HG02798 (cell line): Measurements from ENCODE around the gene NFIX.

Experiments
- ATAC-seq: cut with Tn5 transposase; IDR thresholded peaks from one replicate; pipeline ENCODE4 v1.9.1; 2021; ENCODE audit warnings: mild to moderate bottlenecking; ENCODE audit not compliant: unreplicated experiment, poor library complexity

NFIX gene

DNA sequence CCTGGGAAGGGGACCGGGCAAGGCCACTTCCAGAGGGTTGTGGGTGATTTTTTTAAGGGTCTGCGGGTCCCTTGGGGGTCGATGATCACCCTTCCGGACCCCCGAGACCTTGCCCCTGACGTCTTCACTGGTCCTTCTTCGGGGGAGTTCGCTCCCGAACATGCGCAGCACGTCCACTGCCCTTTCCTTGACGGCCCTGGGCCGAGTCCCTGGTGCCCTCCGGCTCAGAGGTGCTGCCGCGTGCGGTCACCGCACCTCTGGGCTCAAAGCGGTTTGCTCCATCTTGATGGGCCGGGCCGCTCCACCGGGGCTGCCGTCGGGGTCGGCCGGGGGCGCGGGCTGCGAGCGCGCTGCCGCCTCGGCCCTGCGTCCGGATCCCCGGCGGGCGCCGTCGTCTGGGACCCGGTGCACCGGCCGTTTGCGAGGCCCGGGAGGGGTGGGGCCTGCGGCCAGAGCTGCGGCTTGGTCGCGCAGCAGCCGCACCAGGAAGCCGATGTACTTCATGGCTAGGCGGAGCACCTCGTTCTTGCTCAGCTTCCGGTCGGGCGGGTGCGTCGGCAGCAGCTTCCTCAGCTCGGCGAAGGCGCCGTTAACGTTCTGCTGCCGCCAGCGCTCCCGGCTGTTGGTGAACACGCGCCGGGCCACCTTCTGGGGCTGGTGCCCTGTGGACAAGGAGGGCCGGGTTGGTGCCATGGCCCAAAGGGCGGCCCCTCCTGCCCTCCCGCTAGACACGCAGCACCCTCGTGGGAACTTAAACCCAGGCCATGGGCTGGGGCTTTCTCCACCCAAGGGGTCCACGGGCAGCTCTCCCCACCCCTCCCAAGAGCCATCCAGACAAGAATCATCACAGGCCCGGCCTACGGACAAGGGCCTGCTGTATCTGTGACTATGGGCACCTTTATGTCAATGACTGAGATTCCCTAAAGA lies 104.1 kb downstream of the NFIX start:
- ATAC-seq, result no peak

DNA sequence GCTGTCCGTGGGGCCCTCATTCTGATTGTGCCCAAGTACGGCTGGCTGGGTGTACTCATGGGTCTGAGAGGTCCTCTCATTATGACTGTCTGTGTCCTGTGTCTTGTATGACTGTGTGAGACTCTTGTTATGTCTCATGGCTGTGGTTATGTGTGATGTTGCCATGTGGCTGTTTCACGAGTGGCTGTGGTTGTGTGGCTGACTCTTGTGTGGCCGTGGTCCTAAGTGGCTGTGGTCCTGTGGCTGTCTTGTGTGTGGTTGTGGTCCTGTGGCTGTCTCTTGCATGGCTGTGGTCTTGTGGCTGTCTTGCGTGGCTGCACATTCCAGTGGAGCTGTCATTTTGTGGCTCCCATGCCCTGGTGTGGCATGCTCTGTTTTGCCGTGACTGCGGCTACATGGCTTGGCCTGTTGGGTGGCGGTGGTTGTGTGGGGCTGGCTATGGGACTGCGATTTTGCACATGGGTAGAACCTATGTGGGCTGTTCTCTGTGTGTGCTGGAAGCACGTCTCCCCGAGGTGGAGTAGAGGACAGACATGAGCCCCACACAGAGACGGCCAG lies 104.8 kb downstream of the NFIX start:
- no peak for ATAC-seq

DNA sequence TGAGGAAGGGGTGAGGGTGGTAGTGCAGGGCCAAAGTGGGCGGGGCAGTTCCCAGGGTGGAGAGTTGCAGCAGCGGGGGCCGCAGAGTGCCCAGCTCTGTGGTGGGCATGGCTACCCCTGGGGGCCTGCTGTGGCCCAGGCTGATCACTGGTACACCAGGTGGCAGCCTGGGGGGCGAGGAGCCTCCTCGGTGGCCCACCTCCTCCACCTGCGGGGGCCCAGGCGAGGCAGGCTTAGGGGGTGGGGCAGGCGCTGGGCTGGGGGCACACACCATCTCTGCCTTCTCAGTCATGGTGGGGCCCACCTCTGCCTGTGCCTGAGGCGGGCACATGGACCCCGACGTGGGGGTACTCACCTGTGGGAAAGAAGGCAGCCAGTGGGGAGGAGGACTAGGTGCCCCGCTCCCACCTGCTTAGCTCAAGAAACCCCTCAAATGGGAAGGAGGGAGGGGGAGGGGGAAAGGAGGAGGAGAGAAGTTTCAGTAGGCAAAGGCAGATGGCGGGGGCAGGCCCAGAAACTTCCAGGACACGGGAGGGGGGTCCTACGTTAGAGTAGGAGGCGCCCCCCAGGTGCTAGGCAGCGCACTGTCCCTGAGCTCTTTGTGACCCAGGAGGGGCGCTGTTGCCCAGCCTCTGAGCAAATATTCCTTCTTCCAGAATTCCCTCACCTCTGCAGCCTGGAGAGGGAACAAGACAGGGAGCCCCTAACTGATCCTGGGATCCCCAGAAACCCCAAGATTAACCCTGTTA lies 105.7 kb downstream of the NFIX start:
- no peak for ATAC-seq

DNA sequence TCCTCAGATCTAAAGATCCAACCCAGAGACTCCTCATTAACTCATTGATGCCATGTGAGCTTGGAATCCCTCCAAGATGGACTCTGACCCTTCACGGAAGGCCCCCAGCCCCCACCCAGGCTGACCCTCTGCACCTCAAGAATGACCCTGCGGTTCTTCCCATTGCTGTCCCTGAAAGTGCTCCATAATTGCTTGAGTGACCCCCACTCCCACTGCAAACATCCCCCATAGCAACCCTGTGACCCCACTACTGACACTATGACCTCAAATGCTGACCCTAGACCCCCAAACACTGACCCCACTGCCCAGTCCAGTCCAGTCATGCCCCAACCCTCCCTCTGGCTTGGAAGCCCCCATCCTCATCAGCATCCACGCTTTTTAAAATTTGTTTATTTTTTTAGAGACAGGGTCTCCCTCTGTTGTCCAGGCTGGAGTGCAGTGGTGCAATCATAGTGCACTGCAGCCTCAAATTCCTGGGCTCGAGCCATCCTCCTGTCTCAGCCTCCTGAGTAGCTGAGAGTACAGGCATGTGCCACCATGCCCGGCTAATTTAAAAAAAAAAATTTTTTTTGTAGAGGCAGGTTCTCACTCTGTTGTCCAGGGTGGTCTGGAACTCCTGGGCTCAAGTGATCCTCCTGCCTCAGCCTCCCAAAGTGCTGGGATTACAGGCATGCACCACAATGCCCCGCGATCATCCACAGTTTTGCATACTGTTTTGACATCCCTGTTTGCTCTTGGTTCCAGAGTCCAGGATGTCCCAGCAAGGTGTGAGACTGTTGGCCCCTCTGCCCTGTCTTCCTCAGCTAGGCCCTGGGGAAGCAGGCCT lies 106.5 kb downstream of the NFIX start:
- ATAC-seq, result no peak

DNA sequence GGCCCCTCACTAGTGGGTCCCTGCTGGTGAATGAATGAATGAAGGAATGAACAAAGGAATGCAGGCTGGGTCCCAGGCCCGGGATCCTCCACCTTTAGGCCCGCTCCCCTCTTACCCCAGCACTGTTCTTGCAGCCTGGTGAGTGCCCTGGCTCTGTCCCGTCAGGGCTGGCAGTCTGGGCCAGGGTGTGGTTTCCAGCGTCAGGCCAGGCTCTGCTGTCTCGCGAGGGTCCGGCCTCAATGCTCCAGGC lies 107.1 kb downstream of the NFIX start:
- no peak for ATAC-seq

DNA sequence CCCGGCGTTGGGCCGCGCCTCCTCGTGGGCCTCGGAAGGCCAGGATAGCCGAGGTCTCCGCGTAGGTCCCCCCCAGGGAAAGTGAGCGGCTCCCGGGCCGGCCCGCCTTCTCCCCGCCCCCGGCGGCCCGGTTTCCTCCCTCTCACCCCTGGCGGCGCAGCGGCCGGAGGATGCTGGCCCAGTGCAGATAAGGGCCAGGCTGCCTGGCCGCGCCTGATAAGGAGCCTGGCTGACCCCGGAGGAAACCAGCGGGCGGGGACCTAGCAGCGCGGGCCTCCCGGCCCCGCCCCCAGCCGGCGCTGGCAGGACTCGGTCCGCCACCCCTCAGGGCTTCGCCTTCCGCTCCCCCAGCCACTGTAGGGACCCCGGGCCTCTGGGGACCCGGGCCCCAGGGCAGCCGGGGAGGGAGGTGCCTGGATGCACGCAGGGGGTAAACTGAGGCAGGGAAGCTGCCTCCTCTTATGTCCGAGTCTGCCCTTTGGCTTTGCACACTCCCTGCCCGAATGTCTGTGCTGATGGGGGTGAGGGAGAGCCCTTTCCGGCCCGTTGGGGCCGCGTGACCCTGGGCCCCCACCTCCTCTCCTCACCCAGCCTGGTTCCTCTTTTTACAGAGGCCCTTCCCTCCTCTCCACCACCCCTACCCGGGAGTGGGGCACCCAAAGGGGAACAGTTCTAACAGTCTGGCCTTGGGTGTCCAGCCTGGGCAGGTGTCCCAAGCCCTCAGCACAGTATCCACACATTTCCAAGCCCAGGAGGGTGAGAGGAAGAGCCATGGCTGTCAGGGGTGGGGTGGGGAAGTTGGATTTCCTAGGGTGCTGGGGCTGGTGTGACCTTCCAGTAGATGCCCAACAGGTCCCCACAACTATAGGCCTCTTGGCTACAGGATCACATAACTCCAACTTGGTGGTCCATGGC lies 107.6 kb downstream of the NFIX start, which contains the start of gene LYL1:
Gene LYL1, minus strand, starts transcription at position 193 of the 915 bp plus-strand sequence. CDS start 1,687 bp downstream, outside the sequence.
- ATAC-seq, result peak; percentile 35

DNA sequence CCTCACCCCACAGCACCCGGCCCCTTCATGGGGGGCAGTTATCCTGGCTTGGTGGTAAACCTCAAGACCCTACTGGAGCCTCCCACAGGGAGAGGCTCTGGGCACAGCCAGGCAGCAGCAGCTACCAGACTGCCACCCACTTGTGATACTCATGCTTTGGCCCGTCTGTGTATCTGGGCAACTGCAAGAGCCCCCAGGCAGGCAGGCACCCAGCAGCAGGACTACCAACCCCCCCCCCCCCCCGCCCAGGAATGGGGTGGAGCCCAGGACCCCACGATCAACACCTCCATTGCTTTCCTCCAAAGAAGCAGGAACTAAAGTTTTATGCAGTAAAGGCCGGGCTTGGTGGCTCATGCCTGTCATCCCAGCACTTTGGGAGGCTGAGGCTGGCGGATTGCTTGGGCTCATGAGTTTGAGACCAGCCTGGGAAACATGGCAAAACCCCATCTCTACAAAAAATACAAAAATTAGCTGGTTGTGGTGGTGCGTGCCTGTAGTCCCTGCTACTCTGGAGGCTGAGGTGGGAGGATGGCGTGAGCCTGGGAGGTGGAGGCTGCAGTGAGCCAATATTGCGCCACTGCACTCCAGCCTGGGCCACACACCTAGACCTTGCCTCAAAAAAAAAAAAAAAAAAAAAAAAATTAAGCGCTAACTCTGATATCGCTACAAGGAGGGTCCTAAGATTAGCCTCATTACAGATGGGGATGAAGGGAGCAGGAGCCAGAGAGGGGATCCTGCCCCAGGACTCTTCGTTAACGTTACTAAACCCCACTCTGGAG lies 108.5 kb downstream of the NFIX start:
- ATAC-seq, result no peak

DNA sequence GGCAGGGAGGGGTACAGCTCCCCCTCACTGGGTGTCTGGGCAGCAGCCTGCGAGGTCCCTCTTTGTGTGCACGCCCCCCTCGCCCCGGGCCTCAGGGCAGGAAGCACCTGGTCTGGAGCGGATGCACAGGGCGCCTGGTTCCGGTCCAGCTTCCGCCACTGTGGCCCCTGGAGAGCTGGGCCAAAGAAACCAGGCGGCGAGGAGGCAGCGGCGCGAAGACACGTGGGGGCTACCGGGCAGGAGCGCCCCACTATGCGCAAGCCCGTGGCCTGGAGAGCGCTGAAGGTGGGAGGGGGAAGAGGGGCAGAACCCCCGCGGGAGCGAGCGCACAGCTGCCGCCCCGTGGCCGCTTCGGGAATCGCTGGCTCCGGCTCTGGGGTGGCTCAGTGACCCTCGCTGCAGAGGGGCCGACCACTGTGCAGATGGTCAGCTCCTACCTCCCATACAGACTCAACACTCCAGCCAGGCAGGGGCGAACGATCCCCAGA lies 109.1 kb downstream of the NFIX start:
- ATAC-seq, result peak; percentile 49

DNA sequence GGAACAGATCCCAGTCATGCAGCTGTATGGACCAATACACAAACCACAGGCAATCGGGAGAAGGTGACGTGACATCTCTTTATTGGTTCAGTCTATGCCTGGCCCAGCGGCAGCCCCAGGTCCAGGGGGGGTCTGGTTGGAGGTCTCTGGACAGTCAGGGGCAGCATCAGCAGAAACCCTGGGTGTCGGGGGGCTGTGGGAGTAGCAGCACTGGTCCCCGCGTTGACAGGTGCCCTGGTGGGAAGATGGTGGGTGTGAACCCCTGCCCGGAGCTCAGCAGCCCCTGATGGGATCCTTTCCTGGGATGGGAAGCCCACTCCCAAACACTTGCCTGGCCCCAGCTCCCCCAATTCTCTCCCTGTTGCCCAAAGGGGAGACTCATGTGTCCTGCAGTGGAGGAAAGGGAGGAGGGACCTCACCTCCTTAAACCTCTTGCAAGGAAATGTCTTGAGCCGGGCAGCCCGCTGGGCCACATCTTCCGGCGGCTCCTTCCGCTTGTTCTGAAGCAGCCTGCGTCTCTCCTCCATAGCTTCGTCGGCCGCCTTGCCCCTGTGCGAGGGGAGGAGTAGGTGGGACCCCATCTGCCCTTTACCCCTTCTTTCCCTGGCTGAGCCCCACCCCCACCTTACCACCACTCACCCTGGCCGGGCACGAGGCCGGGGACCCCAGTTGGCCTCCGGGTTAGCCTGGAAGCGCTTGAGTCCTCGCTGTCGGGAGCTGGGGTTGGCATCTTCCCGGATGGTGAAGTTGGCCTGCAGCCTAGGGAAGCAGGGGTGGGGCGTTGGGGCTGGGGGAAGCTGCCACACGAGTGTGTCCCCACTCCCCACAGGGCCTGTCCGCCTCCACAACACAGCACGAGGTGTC lies 109.8 kb downstream of the NFIX start:
- peak; percentile 1 for ATAC-seq

DNA sequence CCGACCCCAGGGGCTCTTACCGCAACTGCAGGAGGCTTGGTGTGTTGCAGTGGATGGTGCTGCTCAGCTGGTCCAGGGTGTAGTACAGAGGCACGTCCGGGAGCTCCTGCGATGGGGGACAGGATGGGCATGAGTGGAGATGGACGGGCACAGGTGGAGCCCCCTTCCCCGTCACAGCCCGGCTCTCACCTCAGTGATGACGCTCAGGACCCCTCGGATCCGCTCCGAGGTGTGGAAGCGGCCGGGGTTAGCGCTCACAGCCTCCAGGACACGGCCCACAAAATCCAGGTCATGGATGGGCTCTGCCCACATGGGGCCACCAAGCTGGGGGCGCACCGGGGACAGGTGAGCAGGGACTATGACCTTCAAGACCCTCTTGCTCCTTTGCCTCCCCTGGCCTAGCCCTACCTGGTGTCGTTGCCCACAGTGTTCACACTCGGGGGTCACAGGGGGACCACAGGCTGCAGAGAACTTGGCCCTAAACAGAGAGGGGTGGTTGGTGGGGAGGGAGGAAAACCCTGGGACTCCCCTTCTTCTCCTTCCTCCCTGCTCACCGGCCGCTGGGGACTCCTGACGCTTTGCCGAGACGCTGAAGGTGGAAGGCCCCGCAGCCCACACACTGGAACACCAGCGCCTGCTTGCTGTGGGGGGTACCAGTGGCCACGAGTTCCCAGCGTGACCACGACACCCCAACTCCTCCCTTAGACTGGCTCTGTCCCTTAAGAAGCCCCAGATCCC lies 114.3 kb downstream of the NFIX start:
- no peak for ATAC-seq

DNA sequence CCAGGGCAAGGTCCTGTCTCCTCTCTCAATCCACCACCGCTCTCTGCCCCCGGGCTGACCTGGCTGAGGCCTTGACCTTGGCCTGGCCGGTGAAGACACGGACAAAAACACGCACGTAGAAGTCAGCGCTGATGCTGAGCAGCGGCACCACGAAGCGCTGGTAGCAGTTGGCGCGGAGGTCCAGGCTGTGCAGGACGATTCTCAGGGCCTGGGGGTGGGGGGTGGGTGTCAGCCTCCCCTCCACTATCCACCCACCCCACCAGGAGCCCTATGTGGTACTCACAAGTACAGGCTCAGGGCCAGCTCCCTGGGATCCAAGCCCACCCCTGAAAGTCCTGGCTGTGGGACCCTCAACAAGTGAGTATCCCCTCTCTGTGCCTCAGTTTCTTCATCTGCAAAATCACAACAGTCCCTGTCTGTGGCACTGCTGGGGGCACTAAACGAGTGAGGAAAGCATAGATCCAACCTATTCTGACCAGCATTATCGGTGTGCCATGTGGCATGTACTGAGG lies 114.9 kb downstream of the NFIX start:
- no peak for ATAC-seq

DNA sequence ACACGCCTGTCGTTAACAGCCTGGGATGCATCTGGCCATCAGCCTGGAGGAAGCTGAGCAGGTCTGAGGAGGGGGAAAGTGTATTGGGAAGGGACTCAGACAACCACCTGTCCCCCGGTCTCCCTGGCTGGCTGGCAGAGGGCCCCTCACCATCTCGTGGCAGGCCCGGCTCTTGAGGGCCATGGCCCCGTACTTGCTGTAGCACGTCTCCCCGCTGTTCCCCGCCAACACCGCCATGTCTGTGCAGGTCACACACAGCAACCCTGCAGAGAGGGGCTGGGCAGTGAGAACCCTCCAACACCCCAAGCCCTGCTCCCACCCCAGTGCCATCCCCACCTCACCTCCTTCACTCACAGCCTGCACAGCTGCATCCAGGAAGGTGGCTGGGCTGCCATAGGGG lies 117.3 kb downstream of the NFIX start:
- no peak for ATAC-seq

DNA sequence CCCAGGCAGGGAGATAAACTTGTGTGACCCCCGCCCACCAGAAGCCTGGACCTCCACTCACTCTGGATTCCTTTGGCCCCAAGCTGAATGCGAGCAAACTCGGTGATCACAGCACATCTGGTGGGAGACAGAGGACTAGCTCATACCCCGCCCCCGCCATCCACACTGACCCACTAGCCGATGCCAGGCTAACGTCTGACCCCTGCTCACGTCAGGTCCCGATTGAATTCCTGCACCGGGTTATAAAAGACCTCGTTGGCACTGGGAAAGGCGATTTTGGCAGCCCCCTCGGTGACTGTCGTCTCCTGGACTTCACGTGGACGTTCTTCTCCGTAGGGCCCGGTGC lies 120.6 kb downstream of the NFIX start:
- no peak for ATAC-seq

DNA sequence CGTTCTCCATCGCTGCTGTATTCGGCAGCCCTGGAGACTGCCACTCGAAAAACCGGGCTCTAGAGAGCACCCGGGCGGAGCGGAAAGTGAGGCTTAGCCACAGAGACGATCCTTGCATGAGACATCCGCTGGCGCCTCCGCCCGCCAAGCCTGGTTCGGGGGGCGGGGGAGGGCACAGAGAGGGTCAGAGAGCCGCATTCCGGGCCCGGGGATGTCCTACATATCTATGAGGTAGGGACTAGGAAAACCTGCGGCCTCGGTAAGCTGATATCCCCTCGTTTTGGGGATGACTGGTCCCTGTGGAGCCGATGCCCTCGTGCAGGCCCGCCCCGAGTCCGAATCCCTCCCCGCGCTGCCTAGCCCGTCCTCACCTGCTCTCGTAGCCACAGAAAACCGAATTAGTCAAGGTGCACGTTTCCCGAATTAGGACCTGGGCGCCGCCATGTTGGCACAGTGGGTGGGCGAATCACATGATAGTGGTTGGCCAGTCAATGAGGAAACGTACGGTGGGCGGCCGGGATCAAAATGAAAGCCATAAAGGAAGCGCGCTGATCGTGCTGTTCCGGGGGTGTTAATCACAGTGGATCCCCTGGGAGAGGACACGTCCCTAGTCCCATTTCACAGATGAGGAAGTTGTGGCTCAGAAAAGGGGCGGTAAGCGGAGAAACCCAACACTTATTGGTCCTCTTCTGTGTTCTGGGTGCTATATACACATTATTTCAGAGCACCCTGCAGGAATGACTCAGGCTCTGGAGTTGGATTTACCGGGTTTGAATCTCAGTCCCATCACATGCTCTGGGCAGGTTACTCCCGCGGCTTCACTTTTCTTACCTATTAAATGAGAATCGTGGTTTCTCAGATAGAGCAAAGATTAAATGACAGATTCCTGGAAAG lies 121.3 kb downstream of the NFIX start, which contains the start of gene TRMT1:
Gene TRMT1, minus strand, starts transcription at position 459 of the 894 bp plus-strand sequence. Its CDS starts 341 bp downstream, at position 118.
- peak; percentile 55 for ATAC-seq

DNA sequence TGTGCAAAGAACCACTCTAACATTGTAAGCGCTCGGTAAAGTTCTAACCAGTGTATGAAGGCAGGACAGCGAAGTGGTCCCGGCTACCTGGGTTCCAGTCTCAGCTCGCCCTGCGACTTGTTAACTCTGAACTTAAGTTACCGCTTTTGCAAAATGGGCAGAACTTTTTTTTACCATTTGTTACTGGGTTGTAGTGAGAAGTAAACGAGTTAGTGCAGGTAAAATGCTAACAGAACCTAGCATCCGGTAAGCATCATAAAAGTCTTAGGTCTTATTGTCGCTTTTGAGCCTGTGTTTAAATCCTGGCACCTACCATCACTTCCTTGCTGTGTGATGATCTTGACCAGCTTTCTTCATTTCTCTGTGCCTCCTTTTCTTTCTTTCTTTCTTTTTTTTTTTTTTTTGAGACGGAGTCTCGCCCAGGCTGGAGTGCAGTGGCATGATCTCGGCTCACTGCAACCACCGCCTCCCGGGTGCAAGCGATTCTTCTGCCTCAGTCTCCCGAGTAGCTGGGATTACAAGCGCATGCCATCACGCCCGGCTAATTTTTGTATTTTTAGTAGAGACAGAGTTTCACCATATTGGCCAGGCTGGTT lies 122.0 kb downstream of the NFIX start:
- ATAC-seq, result no peak
